ENCODE measurements around the gene HOXD9.

Gene HOXD9

GRCh38 chr2:176111846-176112374 lies 10.6 kb upstream of the HOXD9 start:
- Histone ChIP-seq H2BK5ac (ENCODE audit: low read length) (no peak overlapping the region), H3K27ac (ENCODE audit: low read depth, low read length) (no peak overlapping the region), H3K4me3 (ENCODE audit: low read length) (no peak overlapping the region), H4K8ac (ENCODE audit: low read depth, low read length) (no peak overlapping the region), H3K79me2 (ENCODE audit: control insufficient read depth, insufficient read depth, low read length) (no peaks in the 10 kb centered on the region), H2BK15ac (replicated peaks; ENCODE audit: low read depth) (no peak overlapping the region), H3K36me3 (ENCODE audit: control insufficient read depth, insufficient read depth, low read length) (no peaks in the 10 kb centered on the region), H3K56ac (ENCODE audit: low read length) (no peak overlapping the region), H3K23ac (ENCODE audit: low read length) (no peak overlapping the region), H4K5ac (ENCODE audit: low read length) (no peak overlapping the region), H3K4ac (ENCODE audit: low read depth, low read length) (no peak overlapping the region), H3K4me1 (ENCODE audit: control insufficient read depth, low read depth, low read length) (no peaks in the 10 kb centered on the region), H3K27me3 (ENCODE audit: insufficient read depth, low read length, poor library complexity) (peaks cover 87% of the 10 kb centered on the region), H3K4me2 (ENCODE audit: low read length) (no peak overlapping the region), H3K79me1 (ENCODE audit: low read length) (no peaks in the 10 kb centered on the region), H3K9ac (ENCODE audit: low read length) (no peak overlapping the region), H2AK5ac (ENCODE audit: low read length) (no peak overlapping the region), H2BK120ac (ENCODE audit: low read depth, low read length) (no peak overlapping the region), H3K18ac (ENCODE audit: low read length) (no peak overlapping the region)
- WGBS (ENCODE audit: extremely low coverage, insufficient coverage, low lambda C conversion rate): no CpG with 5 or more reads among the region's 29 CpGs
- no peak for DNase-seq

- Histone ChIP-seq H3K56ac (ENCODE audit: low read length) (no peak overlapping the region), H3K4ac (ENCODE audit: low read depth, low read length) (no peak overlapping the region), H3K4me3 (ENCODE audit: low read length) (no peak overlapping the region), H3K23ac (ENCODE audit: low read length) (no peak overlapping the region), H3K79me1 (ENCODE audit: low read length) (no peaks in the 10 kb centered on the region), H3K27ac (ENCODE audit: low read depth, low read length) (no peak overlapping the region), H2BK120ac (ENCODE audit: low read depth, low read length) (no peak overlapping the region), H3K79me2 (ENCODE audit: control insufficient read depth, insufficient read depth, low read length) (no peaks in the 10 kb centered on the region), H3K27me3 (ENCODE audit: insufficient read depth, low read length, poor library complexity) (peaks cover 89% of the 10 kb centered on the region), H3K4me1 (ENCODE audit: control insufficient read depth, low read depth, low read length) (no peaks in the 10 kb centered on the region), H3K36me3 (ENCODE audit: control insufficient read depth, insufficient read depth, low read length) (no peaks in the 10 kb centered on the region), H3K9ac (ENCODE audit: low read length) (no peak overlapping the region), H4K5ac (ENCODE audit: low read length) (no peak overlapping the region), H2AK5ac (ENCODE audit: low read length) (no peak overlapping the region), H2BK15ac (replicated peaks; ENCODE audit: low read depth) (no peak overlapping the region), H2BK5ac (ENCODE audit: low read length) (no peak overlapping the region), H3K18ac (ENCODE audit: low read length) (no peak overlapping the region), H4K8ac (ENCODE audit: low read depth, low read length) (no peak overlapping the region), H3K4me2 (ENCODE audit: low read length) (no peak overlapping the region)
- WGBS (ENCODE audit: extremely low coverage, insufficient coverage, low lambda C conversion rate): no CpG with 5 or more reads among the region's 40 CpGs
- no peak for DNase-seq
These were observed 9.9 kb upstream of the HOXD9 start for GRCh38 chr2:176112375-176113302.

- Histone ChIP-seq H3K23ac (ENCODE audit: low read length) (no peak overlapping the region), H3K9ac (ENCODE audit: low read length) (no peak overlapping the region), H3K27me3 (ENCODE audit: insufficient read depth, low read length, poor library complexity) (peaks cover 87% of the 10 kb centered on the region), H3K4me1 (ENCODE audit: control insufficient read depth, low read depth, low read length) (no peaks in the 10 kb centered on the region), H2AK5ac (ENCODE audit: low read length) (no peak overlapping the region), H2BK5ac (ENCODE audit: low read length) (no peak overlapping the region), H3K56ac (ENCODE audit: low read length) (no peak overlapping the region), H3K27ac (ENCODE audit: low read depth, low read length) (no peak overlapping the region), H3K79me1 (ENCODE audit: low read length) (no peaks in the 10 kb centered on the region), H4K5ac (ENCODE audit: low read length) (no peak overlapping the region), H3K4me3 (ENCODE audit: low read length) (no peak overlapping the region), H4K8ac (ENCODE audit: low read depth, low read length) (no peak overlapping the region), H3K4ac (ENCODE audit: low read depth, low read length) (no peak overlapping the region), H2BK120ac (ENCODE audit: low read depth, low read length) (no peak overlapping the region), H3K18ac (ENCODE audit: low read length) (no peak overlapping the region), H3K79me2 (ENCODE audit: control insufficient read depth, insufficient read depth, low read length) (no peaks in the 10 kb centered on the region), H2BK15ac (replicated peaks; ENCODE audit: low read depth) (no peak overlapping the region), H3K4me2 (ENCODE audit: low read length) (no peak overlapping the region), H3K36me3 (ENCODE audit: control insufficient read depth, insufficient read depth, low read length) (no peaks in the 10 kb centered on the region)
- DNase-seq: no peak
- WGBS (ENCODE audit: extremely low coverage, insufficient coverage, low lambda C conversion rate): no CpG with 5 or more reads among the region's 26 CpGs
These were observed 8.2 kb upstream of the HOXD9 start for GRCh38 chr2:176114120-176114929.

- Histone ChIP-seq H3K9ac (ENCODE audit: low read length) (no peak overlapping the region), H3K56ac (ENCODE audit: low read length) (no peak overlapping the region), H2AK5ac (ENCODE audit: low read length) (no peak overlapping the region), H2BK5ac (ENCODE audit: low read length) (no peak overlapping the region), H4K5ac (ENCODE audit: low read length) (no peak overlapping the region), H3K4ac (ENCODE audit: low read depth, low read length) (no peak overlapping the region), H2BK15ac (replicated peaks; ENCODE audit: low read depth) (no peak overlapping the region), H3K36me3 (ENCODE audit: control insufficient read depth, insufficient read depth, low read length) (no peaks in the 10 kb centered on the region), H3K79me1 (ENCODE audit: low read length) (no peaks in the 10 kb centered on the region), H3K18ac (ENCODE audit: low read length) (no peak overlapping the region), H3K4me1 (ENCODE audit: control insufficient read depth, low read depth, low read length) (no peaks in the 10 kb centered on the region), H3K79me2 (ENCODE audit: control insufficient read depth, insufficient read depth, low read length) (no peaks in the 10 kb centered on the region), H3K4me2 (ENCODE audit: low read length) (no peak overlapping the region), H4K8ac (ENCODE audit: low read depth, low read length) (no peak overlapping the region), H3K4me3 (ENCODE audit: low read length) (no peak overlapping the region), H3K27me3 (ENCODE audit: insufficient read depth, low read length, poor library complexity) (peaks cover 87% of the 10 kb centered on the region), H2BK120ac (ENCODE audit: low read depth, low read length) (no peak overlapping the region), H3K23ac (ENCODE audit: low read length) (no peak overlapping the region), H3K27ac (ENCODE audit: low read depth, low read length) (no peak overlapping the region)
- no CpG with 5 or more reads among the region's 16 CpGs for WGBS (ENCODE audit: extremely low coverage, insufficient coverage, low lambda C conversion rate)
- no peak for DNase-seq
These were observed 7.4 kb upstream of the HOXD9 start for GRCh38 chr2:176114930-176115625.

GRCh38 chr2:176115883-176116813 lies 6.4 kb upstream of the HOXD9 start, which contains the start of gene HOXD10:
Gene HOXD10, plus strand, starts transcription at chr2:176116778. Its CDS starts 56 bp downstream, at chr2:176116834.
- Histone ChIP-seq H3K79me1 (ENCODE audit: low read length) (no peaks in the 10 kb centered on the region), H3K9ac (ENCODE audit: low read length) (no peak within 1 kb of the TSS), H3K4me3 (ENCODE audit: low read length) (peak within 1 kb of the TSS; percentile 3), H4K8ac (ENCODE audit: low read depth, low read length) (no peak within 1 kb of the TSS), H3K27me3 (ENCODE audit: insufficient read depth, low read length, poor library complexity) (peaks cover 91% of the 10 kb centered on the region), H3K18ac (ENCODE audit: low read length) (no peak within 1 kb of the TSS), H3K4ac (ENCODE audit: low read depth, low read length) (no peak within 1 kb of the TSS), H2AK5ac (ENCODE audit: low read length) (no peak within 1 kb of the TSS), H2BK120ac (ENCODE audit: low read depth, low read length) (no peak within 1 kb of the TSS), H3K23ac (ENCODE audit: low read length) (no peak within 1 kb of the TSS), H3K27ac (ENCODE audit: low read depth, low read length) (no peak within 1 kb of the TSS), H4K5ac (ENCODE audit: low read length) (no peak within 1 kb of the TSS), H3K4me1 (ENCODE audit: control insufficient read depth, low read depth, low read length) (no peaks in the 10 kb centered on the region), H3K4me2 (ENCODE audit: low read length) (peak within 1 kb of the TSS; percentile 18), H3K56ac (ENCODE audit: low read length) (peak within 1 kb of the TSS; percentile 53), H3K36me3 (ENCODE audit: control insufficient read depth, insufficient read depth, low read length) (no peaks in the 10 kb centered on the region), H2BK15ac (replicated peaks; ENCODE audit: low read depth) (no peak within 1 kb of the TSS), H2BK5ac (ENCODE audit: low read length) (no peak within 1 kb of the TSS), H3K79me2 (ENCODE audit: control insufficient read depth, insufficient read depth, low read length) (no peaks in the 10 kb centered on the region)
- no CpG with 5 or more reads among the region's 66 CpGs for WGBS (ENCODE audit: extremely low coverage, insufficient coverage, low lambda C conversion rate)
- DNase-seq: peak; percentile 88
